HG03139 (cell line): Measurements from ENCODE around the gene IQCM.

ENCODE experiments used
- ATAC-seq: cut with Tn5 transposase; IDR thresholded peaks from one replicate; pipeline ENCODE4 v1.9.1; 2021; ENCODE audit not compliant: unreplicated experiment

Gene IQCM

DNA sequence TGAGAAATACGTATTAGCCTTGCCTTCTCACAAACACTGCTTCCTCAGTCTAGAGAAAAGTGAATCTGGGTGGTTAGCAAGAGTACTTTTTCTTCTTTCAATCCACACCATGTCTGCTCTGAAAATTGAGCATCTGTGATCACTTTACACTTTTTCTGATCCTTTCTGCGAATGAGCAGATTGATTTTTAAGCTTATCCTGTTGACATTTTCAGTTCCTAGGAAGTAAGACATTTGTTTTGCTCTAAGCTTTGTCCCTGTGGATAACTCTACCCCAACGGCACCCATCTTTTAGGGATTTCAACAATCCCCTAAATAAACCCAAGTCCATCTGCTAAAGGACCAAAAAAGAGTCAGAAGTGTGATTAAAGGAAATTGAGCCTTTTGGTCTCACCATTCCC is 487.5 kb downstream of the IQCM start:
- ATAC-seq: no peak

DNA sequence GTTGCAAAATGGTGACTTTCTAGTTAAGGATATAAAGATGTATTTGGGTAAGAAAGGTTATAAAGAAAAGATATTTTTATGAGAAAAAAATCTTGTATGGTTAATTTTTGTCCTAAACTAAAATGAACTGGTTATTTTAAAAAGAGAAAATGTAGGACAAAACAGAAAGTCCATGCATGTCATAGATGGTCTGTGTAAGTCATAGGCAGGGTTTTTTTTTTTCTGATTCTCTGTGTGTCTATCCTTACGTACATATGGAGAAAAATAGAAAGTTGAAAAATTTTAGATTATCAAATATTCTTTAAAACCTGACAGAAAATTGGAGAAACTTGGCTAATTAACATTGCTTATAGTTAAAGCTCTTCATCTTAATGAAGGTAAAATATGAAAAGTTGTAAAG is 493.4 kb downstream of the IQCM start:
- ATAC-seq: no peak

DNA sequence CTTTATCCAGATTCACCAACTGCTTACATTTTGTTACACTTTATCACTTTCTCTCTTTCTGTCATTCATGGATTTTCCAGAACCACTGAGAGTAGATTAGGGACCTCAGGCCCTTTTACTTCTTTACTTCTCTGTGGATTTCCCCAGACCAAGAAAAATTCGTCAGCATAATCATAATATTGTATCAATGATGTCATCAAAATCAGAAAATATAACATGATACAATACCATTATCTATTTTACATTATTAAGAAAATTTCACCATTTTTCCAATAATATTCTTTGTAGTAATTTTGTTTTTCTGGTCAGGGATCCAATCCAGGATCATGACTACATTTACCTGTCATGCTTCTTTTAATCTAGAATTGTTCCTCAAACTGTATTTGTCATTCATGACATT is 494.2 kb downstream of the IQCM start:
- ATAC-seq: no peak

DNA sequence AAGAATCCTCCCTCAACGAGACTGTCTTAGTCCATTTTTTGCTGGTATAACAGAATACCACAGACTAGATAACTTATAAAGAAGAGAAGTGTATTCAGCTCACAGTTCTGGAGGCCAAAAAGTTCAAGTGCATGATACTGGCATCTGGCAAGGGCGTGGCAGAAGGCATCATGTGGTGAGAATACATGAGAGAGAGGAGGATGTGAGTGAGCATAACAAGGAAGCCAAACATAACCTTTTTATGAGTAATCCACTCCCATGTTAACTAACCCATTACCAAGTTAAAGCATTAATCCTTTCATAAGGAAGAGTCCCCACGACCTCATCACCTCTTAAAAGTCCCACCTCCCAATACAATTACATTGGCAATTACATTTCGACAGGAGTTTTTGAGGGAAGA is 504.6 kb downstream of the IQCM start:
- no peak for ATAC-seq

DNA sequence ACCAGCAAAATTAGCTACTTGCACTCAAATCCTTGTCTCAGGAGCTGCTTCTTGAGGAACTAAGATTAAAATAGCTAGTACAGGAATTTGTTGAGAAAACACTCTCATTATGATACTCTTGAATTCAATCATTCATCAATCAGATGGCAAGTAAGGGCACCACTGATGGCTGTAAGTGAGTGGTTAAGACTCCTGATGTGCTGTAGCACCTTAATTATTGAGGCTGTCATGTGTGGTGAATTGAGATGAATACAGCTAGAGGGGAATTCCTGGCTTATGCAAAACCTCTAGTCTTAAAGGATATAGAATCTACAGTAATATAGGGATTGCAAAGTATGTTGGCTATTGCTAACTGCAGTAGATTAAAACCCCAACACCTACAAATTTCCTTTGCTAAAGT is 509.1 kb downstream of the IQCM start:
- ATAC-seq: no peak
